ENCODE measurements around the gene SUSD1.

The SUSD1 gene

DNA sequence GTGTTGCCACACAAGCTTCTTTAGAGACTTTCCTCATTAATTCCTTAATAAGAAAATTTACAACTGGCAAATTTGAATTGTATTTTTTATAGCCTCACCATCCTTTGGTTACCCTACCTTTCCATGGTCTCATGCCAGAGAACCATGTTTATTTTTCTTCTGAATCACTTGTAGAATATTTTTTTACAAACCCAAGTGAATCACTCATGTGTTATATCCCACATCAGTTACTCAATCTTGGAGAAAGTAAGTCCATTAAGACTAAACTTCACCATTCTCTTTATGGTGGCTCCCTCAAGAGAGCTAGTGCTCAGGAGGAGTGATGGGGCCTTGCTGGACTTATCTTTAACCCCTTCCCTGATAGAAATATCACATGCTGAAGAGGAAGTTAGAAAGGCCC is 128.9 kb downstream of the SUSD1 start:
- no peak for TF ChIP-seq CEBPB (IDR thresholded peaks at IDR 0.05)
- TF ChIP-seq RAD21 (IDR thresholded peaks at IDR 0.05; ENCODE audit: low read depth), result no peak
- TF ChIP-seq ZBTB7A (IDR thresholded peaks at IDR 0.05; ENCODE audit: low read depth), result no peak
- no peak for TF ChIP-seq TAF1 (IDR thresholded peaks at IDR 0.05; ENCODE audit: low read depth)
- TF ChIP-seq FOXM1 (IDR thresholded peaks at IDR 0.05; ENCODE audit: borderline replicate concordance, low read depth), result no peak
- TF ChIP-seq EGR1 (IDR thresholded peaks at IDR 0.05), result no peak

DNA sequence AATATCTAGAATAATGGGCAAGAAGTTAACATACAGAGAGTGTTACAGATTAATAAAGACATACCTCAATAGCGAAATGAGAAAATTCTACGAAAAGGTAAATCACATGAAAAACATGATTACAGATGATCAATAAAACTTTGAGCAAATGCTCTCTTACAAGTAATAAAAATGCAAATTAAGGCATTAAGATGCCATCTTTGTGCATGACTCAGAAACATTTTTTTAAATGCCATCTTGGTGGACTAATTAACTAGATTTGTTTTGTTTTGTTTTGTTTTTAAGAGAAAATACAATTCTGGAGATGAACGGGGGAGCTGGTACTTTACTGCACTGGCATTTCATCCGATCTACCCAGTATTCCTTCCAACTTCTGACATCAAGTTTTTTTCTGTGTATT is 130.2 kb downstream of the SUSD1 start:
- TF ChIP-seq TEAD4 (IDR thresholded peaks at IDR 0.05), result no peak
- no peak for TF ChIP-seq TAF1 (IDR thresholded peaks at IDR 0.05; ENCODE audit: low read depth)
- no peak for TF ChIP-seq MAX (IDR thresholded peaks at IDR 0.05)
- TF ChIP-seq RAD21 (IDR thresholded peaks at IDR 0.05; ENCODE audit: low read depth), result no peak
- TF ChIP-seq REST (IDR thresholded peaks at IDR 0.05; ENCODE audit: low read depth), result no peak
- TF ChIP-seq USF1 (IDR thresholded peaks at IDR 0.05), result no peak

DNA sequence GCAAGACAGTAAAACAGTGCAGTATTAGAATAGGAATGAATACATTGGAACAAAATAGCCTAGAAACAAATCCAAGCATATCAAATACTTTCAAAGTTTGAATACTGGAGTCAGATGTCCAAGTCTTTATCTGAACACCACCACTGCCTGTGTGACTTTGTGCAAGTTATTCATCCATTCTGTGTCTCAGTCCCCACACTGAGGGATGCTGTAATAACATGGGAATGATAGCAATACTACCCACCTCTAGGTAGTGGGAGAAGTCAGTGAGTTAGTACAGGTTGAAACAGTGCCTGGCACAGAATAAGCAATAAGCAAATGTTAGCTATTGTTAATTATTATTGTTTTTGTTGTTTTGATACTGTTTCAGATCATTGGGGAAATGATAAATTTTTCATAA is 130.9 kb downstream of the SUSD1 start:
- TF ChIP-seq CEBPB (IDR thresholded peaks at IDR 0.05) (no peak), YY1 (IDR thresholded peaks at IDR 0.05; ENCODE audit: low read depth) (no peak), CREB1 (IDR thresholded peaks at IDR 0.05; ENCODE audit: low read depth) (no peak), TCF12 (IDR thresholded peaks at IDR 0.05; ENCODE audit: low read depth) (no peak), ZBTB7A (IDR thresholded peaks at IDR 0.05; ENCODE audit: low read depth) (no peak), FOXM1 (IDR thresholded peaks at IDR 0.05; ENCODE audit: borderline replicate concordance, low read depth) (no peak), TAF1 (IDR thresholded peaks at IDR 0.05; ENCODE audit: low read depth) (no peak), MAX (IDR thresholded peaks at IDR 0.05) (no peak)

- TF ChIP-seq RAD21 (IDR thresholded peaks at IDR 0.05; ENCODE audit: low read depth) (no peak), REST (IDR thresholded peaks at IDR 0.05; ENCODE audit: low read depth) (no peak), CREB1 (IDR thresholded peaks at IDR 0.05; ENCODE audit: low read depth) (no peak), TAF1 (IDR thresholded peaks at IDR 0.05; ENCODE audit: low read depth) (no peak), TCF12 (IDR thresholded peaks at IDR 0.05; ENCODE audit: low read depth) (no peak), YY1 (IDR thresholded peaks at IDR 0.05; ENCODE audit: low read depth) (no peak)
These were observed 131.7 kb downstream of the SUSD1 start for GRCh38 chr9:112043423-112043822.

- no peak for TF ChIP-seq EP300 (IDR thresholded peaks at IDR 0.05; ENCODE audit: borderline replicate concordance)
- TF ChIP-seq MAX (IDR thresholded peaks at IDR 0.05), result no peak
- no peak for TF ChIP-seq TAF1 (IDR thresholded peaks at IDR 0.05; ENCODE audit: low read depth)
- no peak for TF ChIP-seq RAD21 (IDR thresholded peaks at IDR 0.05; ENCODE audit: low read depth)
- TF ChIP-seq YY1 (IDR thresholded peaks at IDR 0.05; ENCODE audit: low read depth), result no peak
- no peak for TF ChIP-seq FOXM1 (IDR thresholded peaks at IDR 0.05; ENCODE audit: borderline replicate concordance, low read depth)
- no peak for TF ChIP-seq TCF12 (IDR thresholded peaks at IDR 0.05; ENCODE audit: low read depth)
- TF ChIP-seq EGR1 (IDR thresholded peaks at IDR 0.05), result no peak
- TF ChIP-seq USF1 (IDR thresholded peaks at IDR 0.05), result no peak
- TF ChIP-seq CEBPB (IDR thresholded peaks at IDR 0.05), result no peak
- TF ChIP-seq REST (IDR thresholded peaks at IDR 0.05; ENCODE audit: low read depth), result no peak
- TF ChIP-seq TEAD4 (IDR thresholded peaks at IDR 0.05), result no peak
- no peak for TF ChIP-seq CREB1 (IDR thresholded peaks at IDR 0.05; ENCODE audit: low read depth)
- TF ChIP-seq NFIC (IDR thresholded peaks at IDR 0.05), result no peak
- TF ChIP-seq ZBTB7A (IDR thresholded peaks at IDR 0.05; ENCODE audit: low read depth), result no peak
These were observed 132.3 kb downstream of the SUSD1 start for GRCh38 chr9:112042769-112043168.
